GM10266 (cell line): ENCODE results near the gene SLC25A47.

Experiments
- DNase-seq: peaks from one replicate; pipeline ENCODE4 v3.0.0; 2012; ENCODE audit errors: extremely low spot score
- TF ChIP-seq, protein P1 (sequence below): IDR thresholded peaks from 2 replicates; pipeline ENCODE4 v1.5.1; 2012; ENCODE audit warnings: mild to moderate bottlenecking, low read depth; ENCODE audit not compliant: control insufficient read depth, insufficient read depth; ENCODE audit errors: missing control alignments

Gene SLC25A47

DNA sequence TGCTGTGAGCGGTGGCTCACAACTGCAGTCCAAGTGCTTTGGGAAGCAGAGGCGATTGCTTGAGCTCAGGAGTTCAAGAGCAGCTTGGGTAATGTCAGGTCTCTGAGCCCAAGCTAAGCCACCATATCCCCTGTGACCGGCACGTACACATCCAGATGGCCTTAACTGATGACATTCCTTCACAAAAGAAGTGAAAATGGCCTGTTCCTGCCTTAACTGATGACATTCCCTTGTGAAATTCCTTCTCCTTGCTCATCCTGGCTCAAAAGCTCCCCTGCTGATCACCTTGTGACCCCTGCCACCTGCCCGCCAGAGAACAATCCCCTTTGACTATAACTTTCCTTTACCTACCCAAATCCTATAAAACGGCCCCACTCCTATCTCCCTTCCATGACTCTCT, 48.6 kb downstream of the SLC25A47 start:
- no peak for DNase-seq
- TF ChIP-seq, protein P1, sequence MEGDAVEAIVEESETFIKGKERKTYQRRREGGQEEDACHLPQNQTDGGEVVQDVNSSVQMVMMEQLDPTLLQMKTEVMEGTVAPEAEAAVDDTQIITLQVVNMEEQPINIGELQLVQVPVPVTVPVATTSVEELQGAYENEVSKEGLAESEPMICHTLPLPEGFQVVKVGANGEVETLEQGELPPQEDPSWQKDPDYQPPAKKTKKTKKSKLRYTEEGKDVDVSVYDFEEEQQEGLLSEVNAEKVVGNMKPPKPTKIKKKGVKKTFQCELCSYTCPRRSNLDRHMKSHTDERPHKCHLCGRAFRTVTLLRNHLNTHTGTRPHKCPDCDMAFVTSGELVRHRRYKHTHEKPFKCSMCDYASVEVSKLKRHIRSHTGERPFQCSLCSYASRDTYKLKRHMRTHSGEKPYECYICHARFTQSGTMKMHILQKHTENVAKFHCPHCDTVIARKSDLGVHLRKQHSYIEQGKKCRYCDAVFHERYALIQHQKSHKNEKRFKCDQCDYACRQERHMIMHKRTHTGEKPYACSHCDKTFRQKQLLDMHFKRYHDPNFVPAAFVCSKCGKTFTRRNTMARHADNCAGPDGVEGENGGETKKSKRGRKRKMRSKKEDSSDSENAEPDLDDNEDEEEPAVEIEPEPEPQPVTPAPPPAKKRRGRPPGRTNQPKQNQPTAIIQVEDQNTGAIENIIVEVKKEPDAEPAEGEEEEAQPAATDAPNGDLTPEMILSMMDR = no peak

DNA sequence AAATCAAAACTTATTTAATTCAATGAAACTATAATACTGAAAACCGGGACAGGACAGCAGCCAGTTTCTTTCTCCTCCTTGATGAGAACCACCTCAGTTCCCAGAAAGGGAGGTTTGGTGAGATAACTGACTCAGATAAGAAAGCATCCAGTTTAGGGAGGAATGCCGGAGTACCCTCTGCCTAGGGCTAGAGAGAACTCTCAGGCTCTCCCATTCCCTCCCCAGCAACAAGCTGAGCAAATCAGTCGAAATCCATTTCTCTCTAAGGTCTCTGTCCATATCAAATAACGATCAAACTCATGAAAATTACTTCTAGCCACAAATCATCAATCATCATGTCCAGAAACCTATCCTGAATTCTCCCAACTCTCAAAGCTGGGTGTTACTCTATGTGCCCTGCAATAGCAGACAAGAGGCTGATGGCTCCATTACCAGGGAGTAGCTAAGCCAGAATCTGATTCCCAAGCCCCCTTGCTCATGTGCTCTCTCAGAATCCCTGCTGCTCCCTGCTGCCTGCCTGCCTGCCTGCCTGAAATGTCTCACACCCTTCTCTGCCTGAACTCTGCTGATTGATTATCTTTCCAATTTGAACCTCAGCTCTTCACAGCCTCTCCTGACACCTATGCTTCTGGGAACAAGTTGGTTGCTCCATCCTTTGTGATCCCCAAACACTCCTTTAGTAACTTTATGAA, 49.4 kb downstream of the SLC25A47 start:
- TF ChIP-seq, protein P1 = no peak
- no peak for DNase-seq

DNA sequence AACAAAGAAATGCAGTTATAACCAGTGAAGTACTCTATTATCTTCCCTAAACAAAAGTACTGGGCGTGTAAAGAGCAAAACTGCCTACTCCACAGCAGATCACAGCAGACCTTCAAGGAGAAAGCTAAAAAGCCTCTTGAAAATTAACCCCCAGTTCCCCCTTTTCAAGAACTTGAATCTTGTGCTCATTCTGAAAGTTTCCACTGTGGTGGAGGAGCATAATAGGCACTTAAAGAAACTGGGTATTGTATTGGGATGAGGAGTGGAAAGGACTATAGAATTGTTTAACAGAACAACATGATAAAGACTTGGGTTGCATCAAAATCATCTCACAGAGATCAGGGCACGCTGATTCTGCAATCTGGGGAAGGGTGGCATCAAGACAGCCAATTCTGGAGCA, 51.1 kb downstream of the SLC25A47 start:
- TF ChIP-seq, protein P1 = no peak
- no peak for DNase-seq

DNA sequence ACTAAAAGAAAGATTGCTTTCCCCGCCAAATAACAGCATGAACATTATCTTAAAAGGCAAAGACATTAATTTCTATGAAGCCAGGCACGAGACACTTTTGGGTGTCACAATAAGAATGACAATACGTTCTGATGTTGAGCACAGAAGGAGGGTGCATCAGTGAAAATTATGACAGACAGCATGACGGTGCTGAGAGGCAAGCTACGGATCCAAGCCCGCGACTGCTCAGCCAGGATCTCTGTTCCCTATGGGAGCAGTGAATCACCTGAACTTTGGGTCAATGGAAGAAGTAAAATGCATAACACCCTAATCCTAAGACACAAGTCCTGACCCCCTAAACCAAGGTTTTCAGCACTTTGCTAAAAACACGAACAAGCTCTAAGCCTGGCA, 51.7 kb downstream of the SLC25A47 start:
- DNase-seq = no peak
- TF ChIP-seq, protein P1 = no peak

DNA sequence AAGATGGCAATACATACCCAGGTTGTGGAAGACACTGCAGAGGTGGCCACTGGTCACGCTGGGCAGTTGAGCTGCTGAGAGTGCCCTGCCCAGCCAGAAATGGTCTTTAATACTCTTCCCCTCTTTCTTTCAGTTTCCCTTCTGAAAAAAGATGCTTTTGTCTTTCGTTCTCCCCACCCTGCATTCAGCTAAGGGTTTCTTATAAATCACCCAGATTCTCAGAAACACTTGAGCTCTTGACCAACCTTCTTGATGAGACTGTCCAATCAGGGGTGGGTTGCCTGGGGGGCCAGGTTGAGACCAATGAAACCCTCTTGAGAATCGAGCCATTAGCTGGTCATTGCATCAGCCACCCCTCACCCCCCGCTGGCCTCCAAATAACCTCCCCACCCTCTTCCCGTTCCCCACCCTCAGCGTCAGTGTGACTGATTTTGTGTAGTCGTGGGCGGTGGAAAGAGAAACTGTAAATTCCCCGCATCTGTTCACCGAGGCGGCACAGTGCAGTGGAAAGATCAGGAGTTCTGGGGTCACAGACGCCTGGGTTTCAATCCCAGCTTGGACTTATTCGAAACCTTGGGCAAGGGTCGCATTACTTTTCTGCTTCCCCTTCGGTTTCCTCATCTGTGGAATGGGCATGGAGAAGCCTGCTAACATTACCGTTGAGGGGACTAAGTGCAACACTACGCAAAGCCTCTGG, 52.3 kb downstream of the SLC25A47 start:
- TF ChIP-seq, protein P1 = no peak
- peak; percentile 84 for DNase-seq

DNA sequence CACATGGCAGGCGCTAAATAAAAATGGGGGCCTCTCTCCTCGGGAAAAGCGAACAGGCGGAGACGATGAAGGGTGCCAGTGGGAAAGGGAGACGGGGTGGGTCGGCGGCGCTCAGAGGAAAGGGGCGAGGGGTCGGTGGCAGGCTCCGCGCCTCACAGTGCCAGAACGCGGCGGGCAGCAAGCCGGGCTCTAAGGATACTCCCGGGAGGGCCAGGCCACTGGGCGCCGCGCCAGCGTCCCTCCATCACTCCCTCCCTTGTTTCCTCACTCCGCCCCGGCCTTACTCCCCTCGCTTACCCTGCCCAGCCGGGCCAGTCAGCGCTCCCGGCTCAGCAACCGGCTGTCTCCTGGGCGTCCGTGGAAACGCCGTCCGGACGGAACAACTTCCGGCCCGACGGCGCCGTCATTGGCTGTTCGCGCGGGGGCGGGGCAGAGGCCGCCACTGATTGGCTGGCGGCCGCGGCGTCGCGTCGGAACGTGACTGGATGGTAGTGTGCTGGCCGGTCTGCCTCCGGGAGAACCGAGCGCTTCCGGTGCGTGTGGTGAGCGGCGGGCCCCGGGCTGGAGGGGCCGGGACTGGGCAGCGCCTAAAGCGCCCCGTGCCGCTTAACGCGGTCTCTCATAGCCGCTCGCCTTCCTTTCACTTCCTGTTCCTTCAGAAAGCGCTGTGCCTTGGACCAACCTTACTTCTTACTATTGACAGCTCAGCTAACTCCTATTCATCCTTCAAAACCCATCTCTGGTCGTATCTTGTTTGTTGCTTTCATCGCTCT, 53.0 kb downstream of the SLC25A47 start, which contains the start of gene WDR25:
WDR25 (plus strand) TSS at position 523 of the 773 bp plus-strand sequence.
- DNase-seq = peak; percentile 90
- TF ChIP-seq, protein P1 = no peak
